K562 (cell line): Measurements from ENCODE around the gene SOX8. TPM values are rescaled to one million over a fixed set of nuclear protein-coding genes. Genes with fewer than 3 reads are reported as not detected.

Experiments used
- ATAC-seq: fragments of 200-7000 bp; cut with Tn5 transposase; 3 replicates; pipeline ENCODE4 v1.9.1; 2020; ENCODE audit warnings: moderate library complexity
- BruUV-seq: library from RNA; stranded (reverse); fragments of 400-500 nt; replicated peaks from 2 replicates; lab custom pipeline; 2021; lab: Mats Ljungman, UMichigan
- CTCF ChIA-PET: fragments of 300-600 bp; formaldehyde crosslinking; extraction: SDS; loops from one replicate; lab custom pipeline; 2021; ENCODE audit warnings: low intra/inter-chr PET ratio; lab: Yijun Ruan, JAX
- POLR2A ChIA-PET: fragments of 300-600, 350-650 bp; sonication (Branson Sonifier 250); formaldehyde crosslinking; extraction: SDS; loops from one replicate; lab custom pipeline; 2021; ENCODE audit warnings: antibody characterized with exemption, inconsistent platforms; lab: Yijun Ruan, JAX
- DNase-seq, 4 experiments: peaks; one replicate each; pipeline versions ENCODE4 v3.0.0 to v3.0.0-alpha.2; 2011 to 2018; ENCODE audit warnings: low spot score in 3 of 4, mixed read lengths in 3 of 4; ENCODE audit errors: extremely low read depth in 1 of 4
- FAIRE-seq: peaks from 2 replicates; lab custom pipeline; 2011; peaks lifted over from hg19 to GRCh38; lab: Jason Lieb, UNC
- H2AFZ ChIP-seq: 2 replicates; pipeline ENCODE4 v1.6.0; 2011; ENCODE audit warnings: low read depth, low read length, control low read depth, inconsistent platforms
- H3K27ac ChIP-seq: fragments of 200-600 bp; 3 replicates; pipeline ENCODE4 v1.8.0; 2011; ENCODE audit warnings: low read depth, mild to moderate bottlenecking, control low read depth, inconsistent platforms, low read length, moderate library complexity, mixed read lengths; ENCODE audit errors: extremely low read depth
- H3K27me3 ChIP-seq, 2 experiments: fragments of 300-600 bp in 1 of 2; 2 replicates in 1 of 2; 3 replicates in 1 of 2; pipeline versions ENCODE4 v1.6.0 to v1.8.0; 2011; ENCODE audit warnings: inconsistent platforms in 2 of 2, low read length in 2 of 2, mild to moderate bottlenecking in 1 of 2, mixed read lengths in 1 of 2, moderate library complexity in 1 of 2; ENCODE audit not compliant: control insufficient read depth in 2 of 2, insufficient read depth in 2 of 2
- H3K36me3 ChIP-seq: fragments of 300-600 bp; 3 replicates; pipeline ENCODE4 v1.8.0; 2011; ENCODE audit warnings: mild to moderate bottlenecking, low read length, inconsistent platforms; ENCODE audit not compliant: control insufficient read depth, insufficient read depth
- H3K4me1 ChIP-seq, 2 experiments: fragments of 200-600 bp in 1 of 2; replicated peaks in 1 of 2; 2 replicates in 1 of 2; 3 replicates in 1 of 2; pipeline versions ENCODE4 v1.5.1 to v1.8.0; 2011; ENCODE audit warnings: inconsistent platforms in 2 of 2, low read length in 2 of 2, mild to moderate bottlenecking in 1 of 2, mixed read lengths in 1 of 2, moderate library complexity in 1 of 2; ENCODE audit not compliant: control insufficient read depth in 2 of 2, insufficient read depth in 2 of 2
- H3K4me2 ChIP-seq: 2 replicates; pipeline ENCODE4 v1.6.1; 2011; ENCODE audit warnings: low read length, control low read depth, inconsistent platforms, mixed read lengths; ENCODE audit not compliant: insufficient read depth
- H3K4me3 ChIP-seq: fragments of 200-600 bp; sonication (generic), shearing (Covaris generic); 2 replicates; pipeline ENCODE4 v1.5.1; 2016; ENCODE audit warnings: control low read depth, inconsistent platforms
- H3K79me2 ChIP-seq: fragments of 200-600 bp; 3 replicates; pipeline ENCODE4 v1.8.0; 2011; ENCODE audit warnings: low read length, inconsistent platforms; ENCODE audit not compliant: control insufficient read depth, insufficient read depth
- H3K9ac ChIP-seq, 2 experiments: 2 replicates each; pipeline versions ENCODE4 v1.6.0 to v1.6.1; 2011; ENCODE audit warnings: low read depth in 2 of 2, low read length in 2 of 2, control low read depth in 1 of 2, inconsistent platforms in 1 of 2, mild to moderate bottlenecking in 1 of 2, mixed read lengths in 1 of 2; ENCODE audit not compliant: insufficient read depth in 1 of 2
- H3K9me1 ChIP-seq: one replicate; pipeline ENCODE4 v1.6.0; 2011; ENCODE audit warnings: inconsistent platforms, mild to moderate bottlenecking, low read length, moderate library complexity; ENCODE audit not compliant: control insufficient read depth, insufficient read depth
- H3K9me3 ChIP-seq: replicated peaks from 2 replicates; pipeline ENCODE4 v1.5.1; 2011; ENCODE audit warnings: low read depth, low read length, inconsistent platforms; ENCODE audit not compliant: control insufficient read depth, insufficient read depth
- H4K20me1 ChIP-seq: replicated peaks from 2 replicates; pipeline ENCODE4 v1.6.1; 2011; ENCODE audit warnings: low read length, inconsistent platforms, mixed read lengths; ENCODE audit not compliant: control insufficient read depth, insufficient read depth
- HBP1 ChIP-seq: fragments of 450-650 bp; formaldehyde crosslinking; IDR thresholded peaks from 2 replicates; pipeline ENCODE4 v1.4.0; 2022; ENCODE audit warnings: missing genetic modification characterization
- PHF8 ChIP-seq: fragments of 200-600 bp; sonication (generic); IDR thresholded peaks from 2 replicates; pipeline ENCODE4 v1.6.1; 2012; ENCODE audit warnings: mixed run types, mild to moderate bottlenecking, inconsistent platforms, low read length, moderate library complexity, borderline replicate concordance
- SP1 ChIP-seq: sonication (generic); formaldehyde crosslinking; IDR thresholded peaks from 2 replicates; pipeline ENCODE4 v1.8.1; 2022; ENCODE audit warnings: mild to moderate bottlenecking, missing genetic modification reagents
- WGBS: fragments of 100-300 bp; shearing (Covaris generic); methylation state at CpG from one replicate; pipeline ENCODE4 v1.1.6; 2016; ENCODE audit warnings: low coverage, mixed read lengths; ENCODE audit not compliant: insufficient coverage; ENCODE audit errors: missing lambda C conversion rate; 5-methylcytosine and 5-hydroxymethylcytosine counted together
- in situ Hi-C: fragments of 300-500 bp; cut with MboI; formaldehyde crosslinking; loops from 4 replicates; pipeline ENCODE4 v1.15.0; 2018; ENCODE audit warnings: inconsistent platforms, mixed read lengths
- intact Hi-C: fragments of 100-400 bp; cut with micrococcal nuclease; formaldehyde crosslinking; loops from 2 replicates; pipeline ENCODE4 v1.14.2; 2022
- polyA plus RNA-seq, 8 experiments: library from polyadenylated mRNA; depleted of rRNA in 4 of 8; stranded (reverse) in 5 of 8; unstranded in 3 of 8; fragments of >200 nt; fragmentation: Nextera tagmentation in 2 of 8; fragmentation: Illumina TruSeq in 1 of 8; extraction: Ambion mirVana in 2 of 8; extraction: Trizol in 1 of 8; gene quantifications; 2 replicates each; pipeline versions ENCODE4 v1.2.1 to v1.2.3, GENCODE V29; 2011 to 2014; ENCODE audit warnings: inconsistent platforms in 1 of 8, missing spikeins in 1 of 8
- total RNA-seq, 7 experiments: library from RNA; depleted of rRNA in 6 of 7; stranded (reverse); fragments of >200 nt in 6 of 7; fragmentation: Illumina TruSeq in 2 of 7; extraction: Trizol in 2 of 7; gene quantifications; 2 replicates each; pipeline versions ENCODE4 v1.2.1 to v1.2.3, GENCODE V29; 2011 to 2021; ENCODE audit warnings: low replicate concordance in 1 of 7

SOX8 gene
- total and polyA plus RNA-seq, 9 of the 15 experiments (the other 6 are each of a cell fraction or from before 2014, with no cell fraction given) = 0.07 to 0.15 (median 0.15) TPM; not detected in 6

- no peak for TF ChIP-seq SP1
- no peak for TF ChIP-seq PHF8
These were observed 19.0 kb downstream of the SOX8 start (continued) for GRCh38 chr16:1000608-1001007.

- Histone ChIP-seq H3K4me3 (no peak overlapping the region), H3K9me3 (0 out of 2 replicates have a peak, but pooled peaks cover 2% of the 10 kb centered on the region)
- no peak for ATAC-seq
- no TSS peak for BruUV-seq
- intact Hi-C loops = no loop called here
- TF ChIP-seq HBP1 (CRISPR knock-in tag) = no peak
- TF ChIP-seq, all 486 proteins: peak for 0
- DNase-seq (no peak), FAIRE-seq (no peak)
- Histone ChIP-seq H3K79me2 (no peaks in the 10 kb centered on the region), H3K4me1 (peaks cover 0 to 42% of the 10 kb centered on the region in 2 experiments; a peak in 2 of 5 replicates), H3K9me1 (no peaks in the 10 kb centered on the region), H2AFZ (no peak overlapping the region), H4K20me1 (peaks cover 10% of the 10 kb centered on the region), H3K36me3 (no peaks in the 10 kb centered on the region), H3K4me2 (no peak overlapping the region), H3K27me3 (peaks cover 45 to 86% of the 10 kb centered on the region in 2 experiments; a peak in 4 of 5 replicates), H3K9ac (no peak overlapping the region), H3K27ac (no peak overlapping the region)
- 4% methylated on average over 10 of the region's 11 CpGs for WGBS
- ChIA-PET CTCF (no interaction called here), POLR2A (no interaction called here)
- in situ Hi-C loops = no loop called here
These were observed 19.5 kb downstream of the SOX8 start for GRCh38 chr16:1001096-1001495.
